Measurements from ENCODE around the gene FLT3.

Gene FLT3

GRCh38 chr13:28129911-28130693, 29.7 kb upstream of the FLT3 start:
- no peaks in the 10 kb centered on the region for H3K9me3 ChIP-seq
- H3K27ac ChIP-seq = no peak overlapping the region
- H3K27me3 ChIP-seq = no peaks in the 10 kb centered on the region
- H3K4me1 ChIP-seq (ENCODE audit: control insufficient read depth in 1 of 2, insufficient read depth in 1 of 2, low read depth in 1 of 2, low read length in 1 of 2) = no peaks in the 10 kb centered on the region
- TF ChIP-seq CTCF (IDR thresholded peaks at IDR 0.05) = no peak
- H3K36me3 ChIP-seq = no peaks in the 10 kb centered on the region
- H3K4me3 ChIP-seq (ENCODE audit: low read depth in 1 of 2, low read length in 1 of 2) = no peak overlapping the region

- Histone ChIP-seq H3K9me3 (no peaks in the 10 kb centered on the region), H3K4me3 (ENCODE audit: low read depth in 1 of 2, low read length in 1 of 2) (no peak overlapping the region), H3K36me3 (no peaks in the 10 kb centered on the region), H3K27me3 (no peaks in the 10 kb centered on the region), H3K4me1 (ENCODE audit: control insufficient read depth in 1 of 2, insufficient read depth in 1 of 2, low read depth in 1 of 2, low read length in 1 of 2) (no peaks in the 10 kb centered on the region), H3K27ac (no peak overlapping the region)
- TF ChIP-seq CTCF (IDR thresholded peaks at IDR 0.05) = no peak
Observed at GRCh38 chr13:28128926-28129325, 28.6 kb upstream of the FLT3 start.

GRCh38 chr13:28128030-28128429, 27.7 kb upstream of the FLT3 start:
- TF ChIP-seq CTCF (IDR thresholded peaks at IDR 0.05) = no peak
- H3K27me3 ChIP-seq = no peaks in the 10 kb centered on the region
- no peak overlapping the region for H3K27ac ChIP-seq
- H3K4me1 ChIP-seq (ENCODE audit: control insufficient read depth in 1 of 2, insufficient read depth in 1 of 2, low read depth in 1 of 2, low read length in 1 of 2) = no peaks in the 10 kb centered on the region
- H3K9me3 ChIP-seq = no peaks in the 10 kb centered on the region
- no peak overlapping the region for H3K4me3 ChIP-seq (ENCODE audit: low read depth in 1 of 2, low read length in 1 of 2)
- no peaks in the 10 kb centered on the region for H3K36me3 ChIP-seq

- no peak overlapping the region for H3K27ac ChIP-seq
- no peak overlapping the region for H3K4me3 ChIP-seq (ENCODE audit: low read depth in 1 of 2, low read length in 1 of 2)
- H3K4me1 ChIP-seq (ENCODE audit: control insufficient read depth in 1 of 2, insufficient read depth in 1 of 2, low read depth in 1 of 2, low read length in 1 of 2) = no peaks in the 10 kb centered on the region
- no peaks in the 10 kb centered on the region for H3K9me3 ChIP-seq
- H3K36me3 ChIP-seq = no peaks in the 10 kb centered on the region
- TF ChIP-seq CTCF (IDR thresholded peaks at IDR 0.05) = no peak
- H3K27me3 ChIP-seq = no peaks in the 10 kb centered on the region
Observed at GRCh38 chr13:28121224-28121623, 20.8 kb upstream of the FLT3 start.

GRCh38 chr13:28120317-28120716, 19.9 kb upstream of the FLT3 start:
- no peak overlapping the region for H3K27ac ChIP-seq
- no peaks in the 10 kb centered on the region for H3K9me3 ChIP-seq
- TF ChIP-seq CTCF (IDR thresholded peaks at IDR 0.05) = no peak
- H3K27me3 ChIP-seq = no peaks in the 10 kb centered on the region
- H3K4me1 ChIP-seq (ENCODE audit: control insufficient read depth in 1 of 2, insufficient read depth in 1 of 2, low read depth in 1 of 2, low read length in 1 of 2) = no peaks in the 10 kb centered on the region
- H3K36me3 ChIP-seq = no peaks in the 10 kb centered on the region
- no peak overlapping the region for H3K4me3 ChIP-seq (ENCODE audit: low read depth in 1 of 2, low read length in 1 of 2)

All from neutrophil (primary cell).